ENCODE results near the gene ZDHHC14.
"Not testable (repeated sequence)": the region's sequence is repeated elsewhere in the genome, so short reads cannot be mapped to it uniquely, and the experiment has no call there.

ZDHHC14 gene

GRCh38 chr6:157381631-157382621 is 936 bp downstream of the ZDHHC14 start:
- DNase-seq, result peak; percentile 64

GRCh38 chr6:157382821-157383220 is 1.8 kb downstream of the ZDHHC14 start:
- no peak for DNase-seq

GRCh38 chr6:157383471-157383870 is 2.5 kb downstream of the ZDHHC14 start:
- no peak for DNase-seq

- DNase-seq, result not testable (repeated sequence)
Measured at GRCh38 chr6:157384962-157385361, 4.0 kb downstream of the ZDHHC14 start.

- no peak for DNase-seq
Measured at GRCh38 chr6:157385482-157385881, 4.5 kb downstream of the ZDHHC14 start.

- no peak for DNase-seq
Measured at GRCh38 chr6:157386023-157386422, 5.0 kb downstream of the ZDHHC14 start.

GRCh38 chr6:157386454-157386853 is 5.5 kb downstream of the ZDHHC14 start:
- no peak for DNase-seq

- DNase-seq, result no peak
Measured at GRCh38 chr6:157388924-157389323, 7.9 kb downstream of the ZDHHC14 start.

- no peak for DNase-seq
Measured at GRCh38 chr6:157390273-157391060, 9.5 kb downstream of the ZDHHC14 start.

- DNase-seq, result no peak
Measured at GRCh38 chr6:157392927-157393668, 12.1 kb downstream of the ZDHHC14 start.

- no peak for DNase-seq
Measured at GRCh38 chr6:157393669-157394327, 12.8 kb downstream of the ZDHHC14 start.

GRCh38 chr6:157395199-157395598 is 14.2 kb downstream of the ZDHHC14 start:
- DNase-seq, result not testable (repeated sequence)

GRCh38 chr6:157396026-157396425 is 15.0 kb downstream of the ZDHHC14 start:
- no peak for DNase-seq

- DNase-seq, result no peak
Measured at GRCh38 chr6:157397660-157398059, 16.7 kb downstream of the ZDHHC14 start.

- no peak for DNase-seq
Measured at GRCh38 chr6:157398151-157398550, 17.2 kb downstream of the ZDHHC14 start.

- DNase-seq, result no peak
Measured at GRCh38 chr6:157400676-157401075, 19.7 kb downstream of the ZDHHC14 start.

GRCh38 chr6:157401734-157402338 is 20.8 kb downstream of the ZDHHC14 start:
- DNase-seq, result no peak

GRCh38 chr6:157402996-157403685 is 22.2 kb downstream of the ZDHHC14 start:
- DNase-seq, result no peak

GRCh38 chr6:157403686-157404051 is 22.7 kb downstream of the ZDHHC14 start:
- DNase-seq, result no peak

GRCh38 chr6:157405986-157406385 is 25.0 kb downstream of the ZDHHC14 start:
- no peak for DNase-seq

GRCh38 chr6:157406661-157407060 is 25.7 kb downstream of the ZDHHC14 start:
- DNase-seq, result no peak
